HG03457 (cell line): Measurements from ENCODE around the gene LTBP2.

ENCODE experiments used
- ATAC-seq: cut with Tn5 transposase; IDR thresholded peaks from one replicate; pipeline ENCODE4 v1.9.1; 2021; ENCODE audit warnings: moderate number of reproducible peaks; ENCODE audit not compliant: unreplicated experiment

Gene LTBP2

GRCh38 chr14:74613211-74613914 is 1.3 kb upstream of the LTBP2 start:
- no peak for ATAC-seq

GRCh38 chr14:74612350-74613021 is 449 bp upstream of the LTBP2 start:
- no peak for ATAC-seq

- no peak for ATAC-seq
Observed at GRCh38 chr14:74610866-74611649, 979 bp downstream of the LTBP2 start.

GRCh38 chr14:74610199-74610865 is 1.7 kb downstream of the LTBP2 start:
- no peak for ATAC-seq

- ATAC-seq, result no peak
Observed at GRCh38 chr14:74609721-74610120, 2.3 kb downstream of the LTBP2 start.

- ATAC-seq, result no peak
Observed at GRCh38 chr14:74608959-74609611, 3.0 kb downstream of the LTBP2 start.

GRCh38 chr14:74606727-74607126 is 5.3 kb downstream of the LTBP2 start:
- no peak for ATAC-seq

GRCh38 chr14:74605531-74606223 is 6.4 kb downstream of the LTBP2 start:
- no peak for ATAC-seq

GRCh38 chr14:74604911-74605310 is 7.1 kb downstream of the LTBP2 start:
- no peak for ATAC-seq

- ATAC-seq, result no peak
Observed at GRCh38 chr14:74604157-74604556, 7.9 kb downstream of the LTBP2 start.

GRCh38 chr14:74601982-74602381 is 10.1 kb downstream of the LTBP2 start:
- no peak for ATAC-seq

- no peak for ATAC-seq
Observed at GRCh38 chr14:74599946-74600345, 12.1 kb downstream of the LTBP2 start.

GRCh38 chr14:74599321-74599761 is 12.7 kb downstream of the LTBP2 start:
- no peak for ATAC-seq

- ATAC-seq, result no peak
Observed at GRCh38 chr14:74596741-74597450, 15.1 kb downstream of the LTBP2 start.

GRCh38 chr14:74595006-74595735 is 16.9 kb downstream of the LTBP2 start:
- ATAC-seq, result no peak

- ATAC-seq, result no peak
Observed at GRCh38 chr14:74594606-74595005, 17.4 kb downstream of the LTBP2 start.

GRCh38 chr14:74594029-74594428 is 18.0 kb downstream of the LTBP2 start:
- ATAC-seq, result no peak

GRCh38 chr14:74593241-74593953 is 18.6 kb downstream of the LTBP2 start:
- no peak for ATAC-seq
